Measurements from ENCODE around the gene NT5C. TPM values are rescaled to one million over a fixed set of nuclear protein-coding genes. Genes with fewer than 3 reads are reported as not detected.

The NT5C gene
- 83.4 and 139 TPM in 2 replicates for total RNA-seq

GRCh38 chr17:75131278-75132017, at the start of gene NT5C:
NT5C (minus strand) TSS chr17:75131742; CDS start chr17:75131707, 35 bp downstream.

DNA sequence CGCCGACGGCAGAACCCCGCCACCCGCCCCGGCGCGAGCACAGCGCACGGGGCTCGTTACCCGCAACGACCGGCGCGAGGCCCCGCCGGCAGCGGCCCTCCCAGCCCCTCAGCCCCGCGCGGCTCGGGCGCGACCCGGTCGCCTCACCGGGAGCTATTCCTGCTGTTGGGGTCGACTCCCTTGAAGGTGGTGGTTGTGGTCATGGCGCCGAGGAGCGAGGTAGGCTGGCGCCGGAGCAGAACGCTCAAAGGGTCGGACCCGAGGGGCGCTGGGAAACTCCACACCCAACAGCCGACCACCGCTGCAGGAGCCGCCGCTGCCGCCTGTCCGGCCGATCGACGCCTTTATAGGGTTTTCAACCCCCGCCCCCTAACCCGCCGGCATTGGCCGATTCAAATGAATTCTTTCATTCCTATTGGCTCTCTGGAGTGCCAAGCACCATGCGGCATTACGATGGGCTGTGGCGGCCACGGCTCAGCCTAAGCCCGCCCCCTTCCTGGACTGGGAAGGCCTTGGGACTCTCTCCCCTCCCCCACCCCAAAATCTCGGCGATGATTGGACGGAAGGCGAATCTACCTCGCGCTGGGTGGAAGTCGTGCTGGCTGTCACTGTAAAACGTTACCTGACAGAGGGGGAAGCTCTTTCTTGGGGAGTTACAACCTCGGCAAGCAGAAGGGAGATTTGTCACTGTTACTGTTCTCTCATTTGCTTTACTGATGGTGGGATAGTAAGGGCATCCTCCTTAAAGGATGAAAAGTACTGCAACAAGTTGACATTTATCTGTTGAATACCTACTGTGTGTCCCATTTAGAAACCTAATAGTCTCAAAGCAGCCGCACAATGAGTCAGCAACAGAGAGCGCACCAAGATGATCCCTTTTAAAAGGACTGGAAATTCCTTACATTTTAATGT, 22.9 kb upstream of the NT5C start, which contains the start of gene JPT1:
Gene JPT1, minus strand, starts transcription at position 318 of the 912 bp plus-strand sequence. Its CDS starts 115 bp downstream, at position 203.

GRCh38 chr17:75109407-75110233, 21.9 kb downstream of the NT5C start, which contains the start of gene ARMC7:
ARMC7 (plus strand) TSS chr17:75109969; CDS start chr17:75110289, 320 bp downstream.

GRCh38 chr17:75087558-75088453, 43.7 kb downstream of the NT5C start, which contains the start of gene SLC16A5:
SLC16A5 (plus strand) TSS chr17:75087954; CDS start chr17:75093637, 5,683 bp downstream.

Other genes starting within 250 kb of the NT5C start
- not detected in 2 replicates for gene FADS6, start 238.1 kb downstream of the NT5C start, total RNA-seq
- not detected in 2 replicates for gene USH1G, start 208.5 kb downstream of the NT5C start, total RNA-seq
- gene OTOP2, start 207.5 kb downstream of the NT5C start, total RNA-seq, result not detected in 2 replicates
- gene OTOP3, start 195.8 kb downstream of the NT5C start, total RNA-seq, result not detected in 2 replicates
- gene HID1, start 159.0 kb downstream of the NT5C start, total RNA-seq, result 4.3 TPM in 1 of 2 replicates, not detected in the other
- 18.8 and 29.2 TPM in 2 replicates for gene CDR2L, start 144.1 kb downstream of the NT5C start, total RNA-seq
- gene MRPL58, start 119.1 kb downstream of the NT5C start, total RNA-seq, result 55.7 and 64.6 TPM in 2 replicates
- gene ATP5PD, start 84.8 kb downstream of the NT5C start, total RNA-seq, result 169 and 302 TPM in 2 replicates
- gene KCTD2, start 84.5 kb downstream of the NT5C start, total RNA-seq, result 8.3 and 13.8 TPM in 2 replicates
- 12.7 and 19.1 TPM in 2 replicates for gene SLC16A5, start 43.8 kb downstream of the NT5C start, total RNA-seq
- 2.5 and 13.3 TPM in 2 replicates for gene ARMC7, start 21.8 kb downstream of the NT5C start, total RNA-seq
- 105 and 339 TPM in 2 replicates for gene JPT1, start 22.8 kb upstream of the NT5C start, total RNA-seq
- 108 and 122 TPM in 2 replicates for gene SUMO2, start 51.2 kb upstream of the NT5C start, total RNA-seq
- 26.8 and 38.6 TPM in 2 replicates for gene NUP85, start 73.9 kb upstream of the NT5C start, total RNA-seq
- 13.3 and 15.5 TPM in 2 replicates for gene GGA3, start 129.9 kb upstream of the NT5C start, total RNA-seq
- gene MRPS7, start 130.1 kb upstream of the NT5C start, total RNA-seq, result 43.4 and 53.0 TPM in 2 replicates
- 5.8 and 8.0 TPM in 2 replicates for gene MIF4GD, start 139.5 kb upstream of the NT5C start, total RNA-seq
- 3.0 and 10.2 TPM in 2 replicates for gene SLC25A19, start 157.7 kb upstream of the NT5C start, total RNA-seq

Data from epithelial cell of alveolus of lung (primary cell).